ENCODE data around the gene C11orf54. TPM values are rescaled to one million over a fixed set of nuclear protein-coding genes. Genes with fewer than 3 reads are reported as not detected.

C11orf54 gene
- total and polyA plus RNA-seq, 2 donors (not counting 3 experiments of a cell fraction or from before 2014, with no cell fraction given): 4.2 to 18.7 TPM

DNA sequence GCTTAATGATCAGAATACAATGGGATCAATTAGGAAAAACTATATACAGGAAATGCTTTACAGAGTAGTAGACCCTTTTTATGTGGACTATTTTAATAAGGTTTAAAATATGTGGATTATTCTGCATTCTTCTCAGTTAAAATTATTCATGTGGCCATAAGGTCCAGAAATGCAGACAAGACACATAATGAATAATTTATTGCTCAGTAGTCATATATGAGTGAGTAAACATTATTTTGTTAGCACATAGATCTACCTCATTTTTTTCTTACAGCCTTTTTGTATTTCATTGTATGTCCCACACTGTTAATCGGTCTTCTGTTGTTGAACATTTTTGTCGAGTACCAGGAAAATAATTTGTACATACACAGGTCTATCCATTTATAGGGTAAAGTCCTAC lies 63.4 kb downstream of the C11orf54 start:
- Histone ChIP-seq H3K27me3 (ENCODE audit: control insufficient read depth in 2 of 2, insufficient read depth in 2 of 2, low read length in 2 of 2) (no peaks in the 10 kb centered on the region), H3K36me3 (ENCODE audit: control insufficient read depth in 2 of 2, extremely low read depth in 1 of 2, insufficient read depth in 2 of 2, low read length in 2 of 2) (peaks cover 19 to 24% of the 10 kb centered on the region in 2 experiments)

DNA sequence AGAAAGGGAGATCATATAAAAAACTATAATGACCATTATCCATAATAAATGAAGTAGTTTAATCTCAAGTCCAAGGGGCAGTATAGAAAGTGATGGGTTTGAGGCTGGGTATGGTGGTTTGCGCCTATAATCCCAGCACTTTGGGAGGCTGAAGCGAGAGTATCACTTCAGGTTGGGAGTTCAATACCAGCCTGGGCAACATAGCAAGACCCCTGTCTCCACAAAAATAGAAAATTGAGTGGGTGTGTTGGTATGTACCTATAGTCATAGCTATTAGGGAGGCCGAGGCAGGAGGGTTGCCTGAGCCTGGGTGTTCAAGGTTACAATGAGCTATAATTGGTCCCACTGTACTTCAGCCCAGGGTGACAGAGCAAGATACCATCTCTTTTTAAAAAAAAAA lies 66.5 kb downstream of the C11orf54 start:
- POLR2A ChIA-PET: interaction anchor here (1.0 kb wide), 1 partner anchor 11 kb away, joined by 3 read pairs; no protein-coding TSS in a partner anchor

More for the DNA sequence above, 63.4 kb downstream of the C11orf54 start:
- intact Hi-C loops (cut with micrococcal nuclease) (no loop called here), dilution Hi-C loops (cut with MboI; ENCODE audit: extremely low pct_ligation_motif_present, low sequenced_read_pairs) (no loop called here)
- DNase-seq (ENCODE audit: low read depth, low spot score): no peak
- CTCF ChIA-PET: interaction anchor here (0.6 kb wide), 1 partner anchor 17 kb away, joined by 3 read pairs; no protein-coding TSS in a partner anchor
- no TSS peak for BruUV-seq (replicated peaks)
- no peak overlapping the region for H3K27ac ChIP-seq (ENCODE audit: insufficient read depth, low read depth, low read length)
- H2AFZ ChIP-seq (ENCODE audit: low read depth, low read length): no peak overlapping the region
- no peak for FAIRE-seq
- TF ChIP-seq JUN (IDR thresholded peaks at IDR 0.05; ENCODE audit: borderline replicate concordance, insufficient read depth, insufficient read length, low read depth) (no peak), POLR2AphosphoS5 (IDR thresholded peaks at IDR 0.05; ENCODE audit: insufficient read depth, low read depth, low read length) (no peak), MYC (IDR thresholded peaks at IDR 0.05; ENCODE audit: low read depth, low read length) (no peak), GATA2 (IDR thresholded peaks at IDR 0.05; ENCODE audit: insufficient read depth, insufficient read length, low read depth, low read length) (no peak), POLR2A (IDR thresholded peaks at IDR 0.05; ENCODE audit: low read depth, low read length) (no peak), EZH2 (IDR thresholded peaks at IDR 0.05; ENCODE audit: borderline replicate concordance, low read depth, low read length, severe bottlenecking) (no peak)
- POLR2A ChIA-PET: no interaction called here
- no peaks in the 10 kb centered on the region for H3K9me1 ChIP-seq (replicated peaks; ENCODE audit: control insufficient read depth, extremely low read depth, insufficient read depth, low read length)
- peaks cover 5% of the 10 kb centered on the region for H3K79me2 ChIP-seq (ENCODE audit: control insufficient read depth, insufficient read depth, low read length)
- no peak overlapping the region for H3K4me2 ChIP-seq (ENCODE audit: insufficient read depth, low read length)
- H3K9me3 ChIP-seq (replicated peaks; ENCODE audit: control insufficient read depth, insufficient read depth, low read length): no peaks in the 10 kb centered on the region
- H3K9ac ChIP-seq (replicated peaks; ENCODE audit: extremely low read depth, insufficient read depth, low read length): no peak overlapping the region
- H4K20me1 ChIP-seq (replicated peaks; ENCODE audit: control insufficient read depth, extremely low read depth, insufficient read depth, low read length): peaks cover 6% of the 10 kb centered on the region
- H3K4me1 ChIP-seq (ENCODE audit: control insufficient read depth, extremely low read depth, insufficient read depth, low read length): no peaks in the 10 kb centered on the region
- no peak overlapping the region for H3K4me3 ChIP-seq (replicated peaks in 1 of 3; ENCODE audit: insufficient read depth in 1 of 3, low read depth in 1 of 3, low read length in 3 of 3)

More for the DNA sequence above, 66.5 kb downstream of the C11orf54 start:
- CTCF ChIA-PET: interaction anchor here (2.0 kb wide), 1 partner anchor 10 kb away, joined by 4 read pairs; no protein-coding TSS in a partner anchor
- TF ChIP-seq POLR2A (IDR thresholded peaks at IDR 0.05; ENCODE audit: low read depth, low read length) (no peak), EZH2 (IDR thresholded peaks at IDR 0.05; ENCODE audit: borderline replicate concordance, low read depth, low read length, severe bottlenecking) (no peak), FOS (IDR thresholded peaks at IDR 0.05; ENCODE audit: borderline replicate concordance, insufficient read depth, low read length) (no peak), JUN (IDR thresholded peaks at IDR 0.05; ENCODE audit: borderline replicate concordance, insufficient read depth, insufficient read length, low read depth) (no peak), GATA2 (IDR thresholded peaks at IDR 0.05; ENCODE audit: insufficient read depth, insufficient read length, low read depth, low read length) (no peak), POLR2AphosphoS5 (IDR thresholded peaks at IDR 0.05; ENCODE audit: insufficient read depth, low read depth, low read length) (no peak), MAX (IDR thresholded peaks at IDR 0.05; ENCODE audit: insufficient read depth, insufficient read length) (no peak), MYC (IDR thresholded peaks at IDR 0.05; ENCODE audit: low read depth, low read length) (no peak)
- TF ChIP-seq, protein P1, sequence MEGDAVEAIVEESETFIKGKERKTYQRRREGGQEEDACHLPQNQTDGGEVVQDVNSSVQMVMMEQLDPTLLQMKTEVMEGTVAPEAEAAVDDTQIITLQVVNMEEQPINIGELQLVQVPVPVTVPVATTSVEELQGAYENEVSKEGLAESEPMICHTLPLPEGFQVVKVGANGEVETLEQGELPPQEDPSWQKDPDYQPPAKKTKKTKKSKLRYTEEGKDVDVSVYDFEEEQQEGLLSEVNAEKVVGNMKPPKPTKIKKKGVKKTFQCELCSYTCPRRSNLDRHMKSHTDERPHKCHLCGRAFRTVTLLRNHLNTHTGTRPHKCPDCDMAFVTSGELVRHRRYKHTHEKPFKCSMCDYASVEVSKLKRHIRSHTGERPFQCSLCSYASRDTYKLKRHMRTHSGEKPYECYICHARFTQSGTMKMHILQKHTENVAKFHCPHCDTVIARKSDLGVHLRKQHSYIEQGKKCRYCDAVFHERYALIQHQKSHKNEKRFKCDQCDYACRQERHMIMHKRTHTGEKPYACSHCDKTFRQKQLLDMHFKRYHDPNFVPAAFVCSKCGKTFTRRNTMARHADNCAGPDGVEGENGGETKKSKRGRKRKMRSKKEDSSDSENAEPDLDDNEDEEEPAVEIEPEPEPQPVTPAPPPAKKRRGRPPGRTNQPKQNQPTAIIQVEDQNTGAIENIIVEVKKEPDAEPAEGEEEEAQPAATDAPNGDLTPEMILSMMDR (IDR thresholded peaks at IDR 0.05; ENCODE audit: extremely low read depth in 1 of 2, insufficient read depth in 1 of 2, low read depth in 1 of 2, low read length in 2 of 2): no peak
- no peak overlapping the region for H3K4me3 ChIP-seq (replicated peaks in 1 of 3; ENCODE audit: insufficient read depth in 1 of 3, low read depth in 1 of 3, low read length in 3 of 3)
- no TSS peak for BruUV-seq (replicated peaks)
- intact Hi-C loops (cut with micrococcal nuclease) (no loop called here), dilution Hi-C loops (cut with MboI; ENCODE audit: extremely low pct_ligation_motif_present, low sequenced_read_pairs) (no loop called here)
- DNase-seq (ENCODE audit: low read depth, low spot score) (no peak), FAIRE-seq (no peak)
- H3K4me2 ChIP-seq (ENCODE audit: insufficient read depth, low read length): no peak overlapping the region
- H2AFZ ChIP-seq (ENCODE audit: low read depth, low read length): no peak overlapping the region
- peaks cover 2% of the 10 kb centered on the region for H3K79me2 ChIP-seq (ENCODE audit: control insufficient read depth, insufficient read depth, low read length)
- no peaks in the 10 kb centered on the region for H3K4me1 ChIP-seq (ENCODE audit: control insufficient read depth, extremely low read depth, insufficient read depth, low read length)
- peaks cover 19 to 29% of the 10 kb centered on the region in 2 experiments for H3K36me3 ChIP-seq (ENCODE audit: control insufficient read depth in 2 of 2, extremely low read depth in 1 of 2, insufficient read depth in 2 of 2, low read length in 2 of 2)
- no peaks in the 10 kb centered on the region for H3K27me3 ChIP-seq (ENCODE audit: control insufficient read depth in 2 of 2, insufficient read depth in 2 of 2, low read length in 2 of 2)
- H3K9ac ChIP-seq (replicated peaks; ENCODE audit: extremely low read depth, insufficient read depth, low read length): no peak overlapping the region
- no peak overlapping the region for H3K27ac ChIP-seq (ENCODE audit: insufficient read depth, low read depth, low read length)
- H3K9me3 ChIP-seq (replicated peaks; ENCODE audit: control insufficient read depth, insufficient read depth, low read length): no peaks in the 10 kb centered on the region
- no peaks in the 10 kb centered on the region for H3K9me1 ChIP-seq (replicated peaks; ENCODE audit: control insufficient read depth, extremely low read depth, insufficient read depth, low read length)
- H4K20me1 ChIP-seq (replicated peaks; ENCODE audit: control insufficient read depth, extremely low read depth, insufficient read depth, low read length): peaks cover 2% of the 10 kb centered on the region
